ENCODE data around the gene NCOA3.
"Not testable (repeated sequence)": the region's sequence is repeated elsewhere in the genome, so short reads cannot be mapped to it uniquely, and the experiment has no call there.

NCOA3 gene

DNA sequence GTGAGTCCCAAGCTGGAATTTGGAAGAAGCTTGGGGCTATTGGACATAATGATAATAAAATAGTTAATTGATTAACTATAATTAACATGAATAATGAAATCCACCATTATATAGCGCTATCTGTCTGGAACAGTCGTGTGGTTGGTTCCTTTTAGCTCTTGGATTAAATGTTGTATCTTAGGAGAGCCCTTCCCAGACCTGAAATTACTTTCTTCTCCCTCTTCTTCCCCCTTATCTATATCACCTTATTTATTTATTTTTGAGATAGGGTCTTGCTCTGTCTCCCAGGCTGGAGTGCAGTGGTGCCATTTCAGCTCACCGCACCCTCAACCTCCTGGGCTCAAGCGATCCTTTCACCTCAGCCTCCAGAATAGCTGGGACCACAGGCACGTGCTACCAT lies 64.6 kb downstream of the NCOA3 start:
- no peak for DNase-seq (ENCODE audit: low spot score)

DNA sequence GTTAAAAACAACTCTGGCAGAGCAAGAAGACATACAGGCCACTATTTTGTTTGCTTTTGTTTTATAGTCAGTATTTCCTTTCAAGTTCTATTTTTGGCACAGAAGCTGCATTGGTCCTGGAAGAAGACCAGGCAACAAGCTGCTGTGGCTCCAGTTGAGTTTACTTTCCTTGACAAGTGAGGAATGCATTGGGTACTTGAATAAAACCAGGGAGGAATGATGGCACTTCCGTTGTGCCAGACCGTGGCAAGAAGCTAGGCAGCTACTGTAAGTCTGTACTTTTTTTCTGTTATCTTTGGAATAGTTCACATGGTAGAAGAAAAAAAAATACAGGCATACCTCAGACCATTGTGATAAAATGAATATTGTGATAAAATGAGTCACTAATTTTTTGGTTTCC lies 66.3 kb downstream of the NCOA3 start:
- DNase-seq (ENCODE audit: low spot score): peak; percentile 72

DNA sequence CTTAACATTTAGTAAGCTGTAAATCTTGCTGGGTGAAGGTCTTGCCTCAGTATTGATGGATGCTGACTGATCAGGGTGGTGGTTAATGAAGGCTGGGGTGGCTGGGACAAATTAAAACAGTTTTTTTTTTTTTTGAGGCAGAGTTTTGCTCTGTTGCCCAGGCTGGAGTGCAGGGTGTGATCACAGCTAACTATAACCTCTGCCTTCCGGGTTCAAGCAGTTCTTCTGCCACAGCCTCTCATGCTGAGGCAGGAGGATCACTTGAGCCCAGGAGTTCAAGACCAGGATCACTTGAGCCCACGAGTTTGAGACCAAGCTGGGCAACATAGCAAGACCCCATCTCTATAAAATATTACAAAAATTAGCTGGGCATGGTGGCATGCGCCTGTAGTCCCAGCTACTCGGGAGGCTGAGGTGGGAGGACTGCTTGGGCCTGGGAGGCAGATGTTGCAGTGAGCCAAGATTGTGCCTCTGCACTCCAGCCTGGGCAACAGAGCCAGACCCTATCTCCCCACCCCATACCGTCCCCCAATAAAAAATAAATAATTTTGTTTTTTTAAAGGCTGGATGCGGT lies 67.2 kb downstream of the NCOA3 start:
- DNase-seq (ENCODE audit: low spot score): no peak

DNA sequence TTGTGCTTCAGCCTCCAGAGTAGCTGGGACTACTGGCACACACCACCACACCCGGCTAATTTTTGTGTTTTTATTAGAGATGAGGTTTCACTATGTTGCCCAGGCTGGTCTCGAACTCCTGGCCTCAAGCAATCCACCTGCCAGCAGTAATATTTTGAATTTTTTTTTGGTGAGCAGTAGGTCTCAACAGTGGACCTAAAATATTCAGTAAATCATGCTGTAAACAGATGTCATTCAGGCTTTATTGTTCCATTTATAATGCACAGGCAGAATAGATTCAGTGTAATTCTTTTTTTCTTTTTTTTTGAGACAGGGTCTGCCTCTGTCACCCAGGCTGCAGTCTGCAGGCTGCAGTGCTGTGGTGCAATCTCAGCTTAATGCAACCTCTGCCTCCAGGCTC lies 69.7 kb downstream of the NCOA3 start:
- DNase-seq (ENCODE audit: low spot score): no peak

DNA sequence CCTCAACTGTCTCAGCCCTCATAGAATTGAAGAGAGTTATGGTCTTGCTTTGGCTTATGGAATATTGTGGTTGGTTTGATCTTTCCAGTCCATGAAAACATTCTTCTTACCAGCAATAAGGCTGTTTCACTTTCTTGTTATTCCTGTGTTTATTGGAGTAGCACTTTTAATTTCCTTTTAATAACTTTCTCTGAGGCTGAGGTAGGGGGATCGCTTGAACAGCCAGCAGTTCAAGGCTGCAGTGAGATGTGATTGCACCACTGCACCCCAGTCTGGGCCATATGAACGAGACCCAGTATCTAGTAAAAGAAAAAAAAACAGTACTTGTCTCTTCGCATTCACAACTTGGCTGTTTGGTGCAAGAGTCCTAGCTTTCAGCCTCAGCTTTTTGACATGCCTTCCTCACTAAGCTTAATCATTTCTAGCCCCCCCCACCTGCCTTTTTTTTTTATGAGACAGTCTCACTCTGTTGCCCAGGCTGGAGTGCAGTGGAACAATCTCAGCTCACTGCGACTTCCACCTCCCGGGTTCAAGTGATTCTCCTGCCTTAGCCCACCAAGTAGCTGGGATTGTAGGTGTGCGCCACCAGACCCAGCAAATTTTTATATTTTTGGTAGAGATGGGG lies 70.5 kb downstream of the NCOA3 start:
- DNase-seq (ENCODE audit: low spot score): no peak

DNA sequence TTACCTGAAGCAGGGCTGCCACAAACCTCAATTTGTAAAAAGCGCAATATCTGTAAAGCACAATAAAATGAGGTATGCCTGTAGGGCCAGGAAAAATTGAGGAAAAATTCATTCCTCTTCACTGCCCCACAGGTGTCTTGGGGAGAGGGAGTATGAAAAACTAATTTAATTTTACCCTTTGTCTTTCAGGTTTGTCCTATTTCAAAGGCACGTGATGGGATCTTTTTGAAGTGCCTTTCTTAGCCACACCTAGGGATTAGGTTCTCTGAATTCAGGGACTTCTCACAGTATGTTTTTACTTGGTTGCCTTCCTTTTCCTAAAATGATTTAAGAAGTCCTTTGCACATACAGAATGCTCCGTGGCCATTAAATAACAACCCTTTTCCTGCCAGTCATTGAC lies 71.9 kb downstream of the NCOA3 start:
- no peak for DNase-seq (ENCODE audit: low spot score)

DNA sequence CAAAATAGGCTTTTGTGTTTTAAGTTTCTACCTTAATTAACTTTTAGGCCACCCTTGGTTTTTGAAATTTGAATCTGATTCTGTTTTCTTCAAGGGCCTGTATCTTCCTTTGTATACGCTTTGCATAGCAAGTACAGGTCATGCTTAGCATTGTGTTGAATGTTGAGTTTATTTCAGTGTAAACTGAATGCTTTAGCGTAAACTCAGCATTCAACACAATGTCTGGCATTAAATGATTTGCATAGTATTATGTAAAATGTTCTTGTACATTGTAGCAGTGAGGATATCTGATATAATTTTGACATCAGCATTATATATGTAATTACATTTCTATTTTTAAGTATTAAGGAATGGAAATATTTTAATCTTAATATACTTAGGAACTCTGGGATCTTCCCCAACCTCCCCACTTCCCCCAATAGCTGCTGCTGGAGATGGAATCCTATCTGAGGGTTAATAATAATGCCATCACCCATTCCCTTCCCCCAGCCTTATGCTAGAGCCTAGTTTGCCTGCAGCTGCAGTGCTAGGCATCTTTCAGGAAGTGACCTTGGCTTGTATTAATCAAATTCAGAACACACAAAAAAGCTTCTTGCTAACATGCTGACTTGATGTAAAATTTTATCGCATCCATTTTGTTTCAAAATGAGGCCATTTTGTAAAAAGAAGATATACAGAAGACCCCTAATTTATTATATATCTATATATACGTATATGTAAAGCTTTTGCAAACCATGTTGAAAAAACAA lies 73.1 kb downstream of the NCOA3 start:
- no peak for DNase-seq (ENCODE audit: low spot score)

DNA sequence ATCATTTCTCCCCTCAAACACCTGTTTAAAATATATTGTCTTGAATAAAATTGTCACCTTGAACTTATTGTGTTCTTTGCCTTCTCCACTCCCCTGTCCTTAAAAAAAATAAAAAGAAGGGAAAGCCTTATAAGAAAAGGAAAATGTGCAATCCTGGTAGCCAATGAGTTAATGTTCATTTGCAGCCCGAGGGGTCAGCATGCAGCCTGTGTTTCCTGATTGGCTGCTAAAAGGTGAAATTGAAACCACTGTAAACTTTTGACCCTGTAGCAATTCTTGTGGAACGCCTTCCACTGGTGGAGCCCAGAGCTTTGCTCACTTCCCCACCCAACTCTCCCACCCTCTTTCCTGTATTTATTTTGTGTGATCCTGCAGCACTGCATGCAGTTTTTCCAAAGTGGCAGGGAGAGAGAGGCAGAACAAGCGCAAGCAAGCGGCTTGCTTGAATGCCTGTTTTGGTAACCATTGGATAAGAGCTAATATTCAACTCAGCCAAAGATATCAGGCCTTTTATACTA lies 74.9 kb downstream of the NCOA3 start:
- DNase-seq (ENCODE audit: low spot score): peak; percentile 78

DNA sequence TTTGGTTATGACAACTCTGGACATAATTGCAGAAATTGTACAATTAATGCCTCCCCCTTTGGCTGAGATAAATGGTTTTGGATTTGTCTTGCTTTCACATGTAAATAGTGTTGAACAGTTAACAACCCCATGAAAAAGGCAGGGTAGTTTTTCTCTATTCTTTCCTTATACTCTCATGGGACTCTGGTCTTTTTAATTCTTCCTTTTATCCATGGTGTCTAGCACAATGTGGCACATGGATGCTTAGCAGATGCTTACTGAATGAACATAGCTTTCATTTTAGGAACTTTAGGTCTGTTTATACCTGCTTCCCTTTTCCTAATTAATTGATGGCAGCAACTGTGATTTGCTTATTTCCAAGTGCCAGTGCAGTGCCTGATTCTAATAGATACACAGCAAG lies 75.6 kb downstream of the NCOA3 start:
- DNase-seq (ENCODE audit: low spot score): peak; percentile 11

DNA sequence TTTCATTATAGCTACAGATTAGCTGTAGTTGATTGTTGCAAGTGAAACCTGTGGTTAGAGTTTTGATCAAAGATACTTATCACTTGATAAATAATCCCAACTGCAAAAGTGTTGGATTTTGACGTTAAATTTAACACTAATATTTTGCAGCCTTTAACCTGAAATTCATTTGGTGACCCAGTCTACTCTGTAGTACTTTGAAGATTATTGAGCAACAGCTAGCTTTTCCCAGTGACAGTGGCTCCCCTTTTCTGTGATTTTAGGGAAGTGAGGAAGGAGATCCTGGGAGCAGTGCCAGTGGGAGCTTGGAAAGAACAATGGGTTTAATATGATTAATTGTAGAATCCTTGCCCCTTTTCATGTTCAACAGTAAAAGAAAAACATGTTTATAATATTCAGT lies 76.9 kb downstream of the NCOA3 start:
- DNase-seq (ENCODE audit: low spot score): no peak

DNA sequence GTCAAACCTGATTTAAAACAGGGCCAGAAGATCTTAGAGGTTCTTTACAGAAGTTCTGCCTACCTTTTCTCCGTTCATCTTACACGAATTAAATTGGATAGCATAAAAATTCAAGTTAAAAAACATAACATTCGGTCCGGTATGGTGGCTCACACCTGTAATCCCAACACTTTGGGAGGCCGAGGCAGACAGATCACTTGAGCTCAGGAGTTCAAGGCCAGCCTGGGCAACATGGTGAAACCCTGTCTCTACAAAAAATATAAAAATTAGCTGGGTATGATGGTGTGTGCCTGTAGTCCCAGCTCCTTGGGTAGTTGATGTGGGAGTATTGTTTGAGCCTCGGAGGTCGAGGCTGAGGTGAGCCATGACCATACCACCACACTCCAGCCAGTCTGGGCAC lies 79.0 kb downstream of the NCOA3 start:
- not testable (repeated sequence) for DNase-seq (ENCODE audit: low spot score)

DNA sequence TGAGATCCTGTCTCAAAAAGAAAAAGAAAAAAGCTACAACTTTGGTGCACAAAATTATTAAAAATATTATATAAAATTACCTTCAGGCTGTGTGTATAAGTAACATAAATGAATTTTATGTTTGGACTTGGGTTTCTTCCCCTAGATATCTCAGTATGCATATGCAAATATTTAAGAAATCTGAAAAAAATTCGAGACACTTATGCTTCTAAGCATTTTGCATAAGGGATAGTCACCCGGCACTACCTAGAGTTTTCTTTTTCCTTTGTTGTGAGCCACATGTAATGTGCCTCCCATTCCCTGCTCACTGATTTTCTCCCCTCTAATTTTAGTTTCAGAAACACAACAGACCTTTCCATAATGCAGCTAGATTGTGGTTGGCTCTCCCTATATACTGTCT lies 79.4 kb downstream of the NCOA3 start:
- DNase-seq (ENCODE audit: low spot score): no peak

DNA sequence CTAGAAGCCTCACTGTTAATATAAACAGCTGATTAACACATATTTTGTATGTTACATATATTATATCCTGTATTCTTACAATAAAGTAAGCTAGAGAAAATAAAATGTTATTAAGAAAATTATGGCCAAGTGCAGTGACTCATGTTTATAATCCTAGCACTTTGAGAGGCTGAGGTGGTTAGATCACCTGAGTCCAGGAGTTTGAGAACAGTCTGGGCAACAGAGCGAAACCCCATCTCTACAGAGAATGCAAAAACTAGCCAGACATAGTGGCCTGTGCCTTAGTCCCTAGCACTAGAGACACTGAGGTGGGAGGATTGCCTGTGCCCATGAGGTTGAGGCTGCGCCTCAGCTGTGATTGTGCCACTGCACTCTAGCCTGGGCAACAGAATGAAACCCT lies 81.9 kb downstream of the NCOA3 start:
- no peak for DNase-seq (ENCODE audit: low spot score)

DNA sequence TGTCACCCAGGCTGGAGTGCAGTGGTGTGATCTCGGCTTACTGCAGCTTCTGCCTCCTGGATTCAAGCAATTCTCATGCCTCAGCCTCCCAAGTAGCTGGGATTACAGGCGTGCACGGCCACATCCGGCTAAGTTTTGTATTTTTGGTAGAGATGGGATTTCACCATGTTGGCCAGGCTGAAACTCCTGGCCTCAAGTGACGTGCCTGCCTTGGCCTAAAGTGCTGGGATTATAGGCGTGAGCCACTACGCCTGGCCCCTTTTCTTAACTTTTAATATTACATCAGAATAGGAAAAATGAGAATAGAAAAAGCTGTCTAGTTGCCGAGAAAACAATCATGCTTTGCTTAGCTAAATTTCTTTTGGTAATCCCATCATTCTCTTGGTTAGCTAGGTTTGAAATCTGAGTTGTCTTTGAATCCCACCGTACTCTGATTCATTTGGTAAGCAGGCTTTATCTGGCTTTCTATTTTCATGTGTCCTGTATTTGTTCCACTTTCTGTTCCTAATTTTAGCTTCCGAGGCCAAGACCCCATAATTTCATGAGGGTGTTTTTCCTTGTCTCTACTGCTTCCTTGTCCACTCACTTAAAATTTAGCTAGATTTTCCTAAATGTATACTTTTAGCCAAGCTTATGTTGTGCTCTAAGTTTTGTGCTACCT lies 83.5 kb downstream of the NCOA3 start:
- DNase-seq (ENCODE audit: low spot score): no peak

DNA sequence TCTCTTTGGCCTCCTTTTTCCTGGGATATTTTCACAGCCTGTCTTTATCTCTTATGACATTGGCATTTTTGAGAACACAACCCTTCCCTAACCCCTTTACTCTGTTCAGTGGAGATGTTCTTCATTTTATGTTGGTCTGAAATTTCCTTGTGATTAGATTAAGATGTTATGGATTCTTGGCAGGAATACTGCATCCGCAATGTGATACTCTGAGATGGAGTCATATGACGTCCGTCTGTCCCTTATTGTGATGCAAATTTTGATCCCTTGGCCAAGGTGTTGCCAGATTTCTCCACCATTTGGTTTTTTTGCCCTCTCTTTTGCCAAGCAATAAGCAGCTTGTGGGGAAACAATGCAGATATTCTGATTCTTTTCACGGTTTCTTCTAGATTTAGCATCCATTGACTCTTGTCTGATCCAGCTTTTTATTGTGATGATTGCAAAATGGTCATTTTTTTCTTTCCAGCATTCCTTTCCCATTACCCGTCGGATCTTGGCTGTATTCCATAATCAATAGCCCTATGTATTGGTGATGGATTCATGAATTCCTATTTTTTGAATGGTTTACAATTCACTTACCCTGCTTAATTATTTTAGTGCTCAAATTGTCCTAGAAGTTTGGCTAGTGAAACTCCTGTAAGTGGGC lies 85.1 kb downstream of the NCOA3 start:
- DNase-seq (ENCODE audit: low spot score): no peak

DNA sequence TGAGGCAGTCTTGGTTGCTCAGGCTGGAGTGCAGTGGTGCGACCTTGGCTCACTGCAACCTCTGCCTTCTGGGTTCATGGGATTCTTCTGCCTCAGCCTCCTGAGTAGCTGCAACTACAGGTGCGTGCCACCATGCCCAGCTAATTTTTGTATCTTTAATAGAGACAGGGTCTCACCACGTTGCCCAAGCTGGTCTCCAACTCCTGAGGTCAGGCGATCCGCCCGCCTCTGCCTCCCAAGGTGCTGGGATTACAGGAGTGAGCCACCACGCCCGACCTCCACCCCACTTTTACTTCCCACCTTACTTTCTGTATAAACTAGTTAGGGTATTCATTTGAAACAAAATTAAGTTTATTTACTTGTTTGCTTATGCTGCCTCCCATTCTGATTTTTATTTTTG lies 86.5 kb downstream of the NCOA3 start:
- DNase-seq (ENCODE audit: low spot score): no peak

DNA sequence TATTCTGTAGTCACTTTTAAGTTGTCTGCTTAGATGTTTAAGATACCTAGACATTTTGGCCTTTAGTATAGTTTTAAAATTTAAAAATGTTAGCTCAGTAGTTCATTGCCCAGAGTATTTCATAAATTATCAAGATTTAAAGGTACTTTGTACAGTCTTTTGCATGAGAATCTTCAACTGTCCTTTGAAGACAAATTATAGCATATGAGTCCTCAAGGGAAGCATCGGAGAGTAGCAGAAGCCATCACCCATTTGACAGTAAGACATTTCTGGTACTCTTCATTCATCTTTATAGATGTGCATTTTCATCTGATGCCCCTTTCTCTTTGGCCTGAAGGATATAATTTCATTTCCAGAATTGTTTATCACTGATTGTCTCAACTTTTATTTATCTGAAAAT lies 89.5 kb downstream of the NCOA3 start:
- DNase-seq (ENCODE audit: low spot score): no peak

DNA sequence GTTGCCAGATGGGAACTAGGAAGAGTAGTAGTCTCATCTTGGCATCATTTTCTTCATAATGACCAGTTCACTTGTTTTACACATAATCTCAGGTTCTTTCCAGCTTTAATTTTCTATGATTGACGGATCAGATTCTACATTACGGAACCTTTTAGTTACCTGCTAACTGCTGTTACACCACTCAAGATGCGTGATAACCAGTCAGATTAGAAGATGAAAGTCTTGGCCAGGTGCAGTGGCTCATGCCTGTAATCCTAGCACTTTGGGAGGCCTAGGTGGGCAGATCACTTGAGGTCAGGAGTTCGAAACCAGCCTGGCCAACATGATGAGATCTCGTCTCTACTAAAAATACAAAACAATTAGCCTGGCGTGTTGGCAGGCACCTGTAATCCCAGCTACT lies 92.5 kb downstream of the NCOA3 start:
- no peak for DNase-seq (ENCODE audit: low spot score)

DNA sequence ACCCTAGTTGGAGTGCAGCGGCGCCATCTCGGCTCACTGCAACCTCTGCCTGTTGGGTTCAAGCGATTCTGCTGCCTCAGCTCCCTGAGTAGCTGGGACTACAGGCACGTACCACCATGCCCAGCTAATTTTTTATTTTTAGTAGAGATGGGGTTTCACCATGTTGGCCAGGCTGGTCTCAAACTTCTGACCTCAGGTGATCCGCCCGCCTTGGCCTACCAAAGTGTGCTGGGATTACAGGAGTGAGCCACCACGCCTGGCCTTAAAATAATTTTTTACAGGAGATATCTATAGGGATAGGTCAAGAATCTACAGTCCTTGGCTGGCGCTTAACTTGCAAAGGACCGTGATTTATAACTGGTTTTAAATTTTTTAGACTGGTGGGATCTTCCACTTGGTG lies 93.5 kb downstream of the NCOA3 start:
- DNase-seq (ENCODE audit: low spot score): not testable (repeated sequence)

DNA sequence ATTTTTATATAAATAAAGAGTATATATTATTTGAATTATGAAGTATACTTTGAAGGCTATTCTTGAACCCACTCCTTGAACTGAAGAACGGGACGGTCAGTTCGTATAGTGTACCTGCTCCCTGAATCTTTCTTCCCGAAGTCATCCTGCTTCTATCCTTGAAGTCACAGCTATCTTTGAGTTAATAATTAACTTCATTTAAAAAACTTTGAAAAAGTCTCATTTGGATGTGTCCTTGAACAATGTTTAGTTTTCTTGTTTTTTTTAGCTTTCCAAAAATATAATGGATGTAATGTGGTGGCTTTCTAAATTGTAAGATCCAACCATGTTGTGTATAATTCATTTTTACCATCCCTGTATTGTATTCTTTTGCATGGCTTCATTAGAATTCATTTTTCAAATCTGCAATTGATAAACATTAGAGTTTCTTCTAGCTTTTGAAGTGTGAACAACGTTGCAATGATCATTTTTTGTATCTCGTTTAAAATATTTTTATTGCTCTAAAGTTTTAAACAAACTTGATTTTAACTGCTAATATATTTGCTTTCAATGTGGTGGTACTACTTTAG lies 94.4 kb downstream of the NCOA3 start:
- no peak for DNase-seq (ENCODE audit: low spot score)

DNA sequence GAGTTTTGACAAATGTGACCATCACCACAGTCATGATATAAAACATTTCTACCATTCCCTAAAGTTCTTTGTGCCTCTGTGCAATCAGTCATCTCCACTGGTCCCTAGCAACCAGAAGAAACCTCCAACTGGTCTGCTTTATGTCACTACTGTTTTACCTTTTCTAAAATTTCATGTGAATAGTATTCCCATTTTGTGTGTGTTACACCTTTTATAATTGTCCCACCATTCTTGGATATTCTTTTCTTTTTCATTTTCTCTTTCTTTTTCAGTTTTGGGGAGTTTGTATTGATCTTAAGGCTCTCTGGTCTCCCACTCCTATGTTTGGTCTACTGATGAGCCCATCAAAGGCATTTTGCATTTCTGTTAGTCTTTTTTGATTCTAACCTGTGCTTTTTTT lies 95.4 kb downstream of the NCOA3 start:
- no peak for DNase-seq (ENCODE audit: low spot score)
